Measurements from ENCODE around the gene CCDC137.

DNA sequence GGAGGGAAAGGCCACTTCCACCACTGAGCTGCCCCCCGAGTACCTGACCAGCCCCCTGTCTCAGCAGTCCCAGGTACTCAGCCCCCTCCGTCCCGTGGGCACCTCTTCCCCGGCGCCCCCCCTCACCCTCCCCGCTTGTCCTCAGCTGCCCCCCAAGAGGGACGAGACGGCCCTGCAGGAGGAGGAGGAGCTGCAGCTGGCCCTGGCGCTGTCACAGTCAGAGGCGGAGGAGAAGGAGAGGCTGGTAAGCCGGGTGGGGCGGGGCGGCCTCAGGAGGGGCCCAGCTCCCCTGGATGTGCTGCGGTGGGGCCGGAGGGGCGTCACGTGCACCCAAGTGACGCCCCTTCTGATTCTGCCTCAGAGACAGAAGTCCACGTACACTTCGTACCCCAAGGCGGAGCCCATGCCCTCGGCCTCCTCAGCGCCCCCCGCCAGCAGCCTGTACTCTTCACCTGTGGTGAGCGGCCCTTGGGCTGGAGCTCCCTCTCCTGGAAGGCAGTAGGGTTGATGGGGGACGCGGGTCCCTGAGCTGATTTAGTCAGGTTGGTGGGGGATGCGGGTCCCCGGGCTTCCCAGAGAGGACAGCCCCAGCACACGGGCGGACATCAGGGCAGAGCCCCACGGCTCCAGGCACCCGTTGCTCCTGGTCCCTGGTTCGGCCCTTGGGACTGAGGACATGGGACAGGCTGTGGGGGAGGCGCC lies 27.1 kb downstream of the CCDC137 start:
- TF ChIP-seq, protein P1, sequence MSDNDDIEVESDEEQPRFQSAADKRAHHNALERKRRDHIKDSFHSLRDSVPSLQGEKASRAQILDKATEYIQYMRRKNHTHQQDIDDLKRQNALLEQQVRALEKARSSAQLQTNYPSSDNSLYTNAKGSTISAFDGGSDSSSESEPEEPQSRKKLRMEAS (IDR thresholded peaks at IDR 0.05; ENCODE audit: low read depth) = no peak
- TF ChIP-seq RCOR1 (IDR thresholded peaks at IDR 0.05; ENCODE audit: low read length) (no peak), JUND (IDR thresholded peaks at IDR 0.05) (no peak), FOXJ3 (CRISPR knock-in tag; IDR thresholded peaks at IDR 0.05) (no peak), GATA2 (CRISPR knock-in tag; IDR thresholded peaks at IDR 0.05) (no peak), GABPA (IDR thresholded peaks at IDR 0.05; ENCODE audit: low read depth) (no peak), EP300 (IDR thresholded peaks at IDR 0.05; ENCODE audit: borderline replicate concordance in 1 of 2, low read depth in 1 of 2, low read length in 1 of 2) (no peak), TAF1 (IDR thresholded peaks at IDR 0.05; ENCODE audit: borderline replicate concordance, low read depth, low read length) (no peak)
- TF ChIP-seq, protein P2, sequence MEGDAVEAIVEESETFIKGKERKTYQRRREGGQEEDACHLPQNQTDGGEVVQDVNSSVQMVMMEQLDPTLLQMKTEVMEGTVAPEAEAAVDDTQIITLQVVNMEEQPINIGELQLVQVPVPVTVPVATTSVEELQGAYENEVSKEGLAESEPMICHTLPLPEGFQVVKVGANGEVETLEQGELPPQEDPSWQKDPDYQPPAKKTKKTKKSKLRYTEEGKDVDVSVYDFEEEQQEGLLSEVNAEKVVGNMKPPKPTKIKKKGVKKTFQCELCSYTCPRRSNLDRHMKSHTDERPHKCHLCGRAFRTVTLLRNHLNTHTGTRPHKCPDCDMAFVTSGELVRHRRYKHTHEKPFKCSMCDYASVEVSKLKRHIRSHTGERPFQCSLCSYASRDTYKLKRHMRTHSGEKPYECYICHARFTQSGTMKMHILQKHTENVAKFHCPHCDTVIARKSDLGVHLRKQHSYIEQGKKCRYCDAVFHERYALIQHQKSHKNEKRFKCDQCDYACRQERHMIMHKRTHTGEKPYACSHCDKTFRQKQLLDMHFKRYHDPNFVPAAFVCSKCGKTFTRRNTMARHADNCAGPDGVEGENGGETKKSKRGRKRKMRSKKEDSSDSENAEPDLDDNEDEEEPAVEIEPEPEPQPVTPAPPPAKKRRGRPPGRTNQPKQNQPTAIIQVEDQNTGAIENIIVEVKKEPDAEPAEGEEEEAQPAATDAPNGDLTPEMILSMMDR (IDR thresholded peaks at IDR 0.05) = 0 out of 2 replicates have a peak, but pooled peaks have one; percentile 14
- TF ChIP-seq, protein P3, sequence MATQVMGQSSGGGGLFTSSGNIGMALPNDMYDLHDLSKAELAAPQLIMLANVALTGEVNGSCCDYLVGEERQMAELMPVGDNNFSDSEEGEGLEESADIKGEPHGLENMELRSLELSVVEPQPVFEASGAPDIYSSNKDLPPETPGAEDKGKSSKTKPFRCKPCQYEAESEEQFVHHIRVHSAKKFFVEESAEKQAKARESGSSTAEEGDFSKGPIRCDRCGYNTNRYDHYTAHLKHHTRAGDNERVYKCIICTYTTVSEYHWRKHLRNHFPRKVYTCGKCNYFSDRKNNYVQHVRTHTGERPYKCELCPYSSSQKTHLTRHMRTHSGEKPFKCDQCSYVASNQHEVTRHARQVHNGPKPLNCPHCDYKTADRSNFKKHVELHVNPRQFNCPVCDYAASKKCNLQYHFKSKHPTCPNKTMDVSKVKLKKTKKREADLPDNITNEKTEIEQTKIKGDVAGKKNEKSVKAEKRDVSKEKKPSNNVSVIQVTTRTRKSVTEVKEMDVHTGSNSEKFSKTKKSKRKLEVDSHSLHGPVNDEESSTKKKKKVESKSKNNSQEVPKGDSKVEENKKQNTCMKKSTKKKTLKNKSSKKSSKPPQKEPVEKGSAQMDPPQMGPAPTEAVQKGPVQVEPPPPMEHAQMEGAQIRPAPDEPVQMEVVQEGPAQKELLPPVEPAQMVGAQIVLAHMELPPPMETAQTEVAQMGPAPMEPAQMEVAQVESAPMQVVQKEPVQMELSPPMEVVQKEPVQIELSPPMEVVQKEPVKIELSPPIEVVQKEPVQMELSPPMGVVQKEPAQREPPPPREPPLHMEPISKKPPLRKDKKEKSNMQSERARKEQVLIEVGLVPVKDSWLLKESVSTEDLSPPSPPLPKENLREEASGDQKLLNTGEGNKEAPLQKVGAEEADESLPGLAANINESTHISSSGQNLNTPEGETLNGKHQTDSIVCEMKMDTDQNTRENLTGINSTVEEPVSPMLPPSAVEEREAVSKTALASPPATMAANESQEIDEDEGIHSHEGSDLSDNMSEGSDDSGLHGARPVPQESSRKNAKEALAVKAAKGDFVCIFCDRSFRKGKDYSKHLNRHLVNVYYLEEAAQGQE (IDR thresholded peaks at IDR 0.05; ENCODE audit: low read depth, low read length) = no peak
